Measurements from ENCODE around the gene PDXP. TPM values are rescaled to one million over a fixed set of nuclear protein-coding genes. Genes with fewer than 3 reads are reported as not detected.
"Not testable (repeated sequence)": the region's sequence is repeated elsewhere in the genome, so short reads cannot be mapped to it uniquely, and the experiment has no call there.

The PDXP gene
- total and polyA plus RNA-seq, 2 donors (not counting 3 experiments of a cell fraction or from before 2014, with no cell fraction given): 18.0 to 20.0 TPM

DNA sequence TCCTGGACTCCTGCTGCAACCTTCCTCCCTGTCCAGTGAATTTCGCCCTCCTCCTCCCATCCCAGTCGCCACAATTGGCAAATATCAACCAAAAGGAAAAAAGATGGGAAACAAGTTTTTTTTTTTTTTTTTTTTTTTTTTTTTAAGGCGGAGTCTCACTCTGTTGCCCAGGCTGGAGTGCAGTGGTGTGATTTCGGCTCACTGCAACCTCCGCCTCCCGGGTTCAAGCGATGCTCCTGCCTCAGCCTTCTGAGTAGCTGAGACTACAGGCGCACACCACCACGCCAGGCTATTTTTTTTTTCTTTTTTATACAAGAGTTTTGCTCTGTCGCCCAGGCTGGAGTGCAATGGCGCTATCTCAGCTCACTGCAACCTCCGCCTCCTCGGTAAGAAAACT lies 37.7 kb downstream of the PDXP start:
- H3K9me3 ChIP-seq (replicated peaks; ENCODE audit: control insufficient read depth, insufficient read depth, low read length); H3K79me2 ChIP-seq (ENCODE audit: control insufficient read depth, insufficient read depth, low read length); H3K27me3 ChIP-seq (ENCODE audit: control insufficient read depth in 2 of 2, insufficient read depth in 2 of 2, low read length in 2 of 2); DNase-seq (ENCODE audit: low read depth, low spot score); H3K9ac ChIP-seq (replicated peaks; ENCODE audit: extremely low read depth, insufficient read depth, low read length); H3K27ac ChIP-seq (ENCODE audit: insufficient read depth, low read depth, low read length); H3K4me3 ChIP-seq (replicated peaks in 1 of 3; ENCODE audit: insufficient read depth in 1 of 3, low read depth in 1 of 3, low read length in 3 of 3); H3K9me1 ChIP-seq (replicated peaks; ENCODE audit: control insufficient read depth, extremely low read depth, insufficient read depth, low read length); BruUV-seq (replicated peaks); dilution Hi-C loops (cut with MboI; ENCODE audit: extremely low pct_ligation_motif_present, low sequenced_read_pairs); H4K20me1 ChIP-seq (replicated peaks; ENCODE audit: control insufficient read depth, extremely low read depth, insufficient read depth, low read length); FAIRE-seq: not testable (repeated sequence)
- Histone ChIP-seq H3K36me3 (ENCODE audit: control insufficient read depth in 2 of 2, extremely low read depth in 1 of 2, insufficient read depth in 2 of 2, low read length in 2 of 2) (peaks cover 0 to 19% of the 10 kb centered on the region in 2 experiments), H3K4me1 (ENCODE audit: control insufficient read depth, extremely low read depth, insufficient read depth, low read length) (peaks cover 11% of the 10 kb centered on the region), H3K4me2 (ENCODE audit: insufficient read depth, low read length) (peak overlapping the region; percentile 67), H2AFZ (ENCODE audit: low read depth, low read length) (peak overlapping the region; percentile 55)
- ChIA-PET CTCF (interaction anchor here (0.7 to 3.3 kb wide), 9 partner anchors 10 to 106 kb away, joined by 3 to 19 read pairs (median 4); partner anchors contain the start of genes NOL12 and PDXP), POLR2A (interaction anchor here (0.7 kb wide), 1 partner anchor 53 kb away, joined by 9 read pairs; no protein-coding TSS in a partner anchor)
- intact Hi-C loops (cut with micrococcal nuclease): loop anchor here (1.0 kb wide), 3 partner anchors 10 to 51 kb away; partner anchors contain the start of genes NOL12 and PDXP

DNA sequence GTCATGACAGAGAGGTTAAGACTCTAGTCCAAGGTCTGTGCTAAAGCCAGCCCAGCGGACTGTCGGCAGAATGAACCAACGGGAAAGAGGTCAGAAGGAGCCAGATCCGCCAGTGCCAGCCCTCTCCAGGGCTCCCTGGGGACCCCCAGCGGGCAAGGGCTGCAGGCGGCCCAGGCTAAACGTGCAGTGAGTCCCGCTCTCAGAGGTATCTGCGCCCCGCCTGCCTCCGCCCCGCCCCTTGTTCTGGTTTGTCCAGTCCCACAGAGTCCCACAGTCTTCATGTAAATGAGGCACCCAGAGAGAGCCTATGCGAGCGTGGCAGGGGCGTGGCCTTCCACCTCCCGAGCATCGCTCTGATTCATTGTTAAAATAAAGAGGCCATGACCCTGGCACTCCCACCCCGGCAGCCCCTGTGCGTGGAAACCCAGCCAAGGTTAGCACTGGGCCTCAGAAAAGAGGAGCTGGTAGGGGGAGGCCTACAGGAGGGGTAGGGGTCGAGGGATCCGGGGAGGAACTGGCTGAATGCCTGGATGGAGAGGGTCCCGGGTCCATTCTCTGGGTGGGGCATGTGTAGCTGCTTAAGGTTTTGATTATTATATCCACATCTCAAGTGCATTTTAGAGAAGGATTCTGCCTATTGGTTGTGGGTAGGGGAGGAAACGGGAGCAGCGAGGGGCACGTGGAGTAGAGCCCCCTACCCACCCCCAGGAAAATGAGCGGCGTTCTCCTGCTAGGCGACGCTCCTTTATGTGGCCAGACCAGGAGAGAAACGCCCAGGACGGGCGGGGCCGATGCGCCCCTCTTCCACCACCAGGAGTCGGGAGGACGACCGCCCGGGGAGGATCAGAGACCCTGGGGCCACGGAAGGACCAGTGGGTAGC lies 38.4 kb downstream of the PDXP start, which contains the start of gene TRIOBP:
TSS of gene TRIOBP (plus strand) at position 392 of the 881 bp plus-strand sequence. CDS start 4,318 bp downstream, outside the sequence.
- Histone ChIP-seq H3K27ac (ENCODE audit: insufficient read depth, low read depth, low read length) (no peak within 1 kb of the TSS), H3K79me2 (ENCODE audit: control insufficient read depth, insufficient read depth, low read length) (no peaks in the 10 kb centered on the region), H2AFZ (ENCODE audit: low read depth, low read length) (peak within 1 kb of the TSS; percentile 55), H3K4me3 (replicated peaks in 1 of 3; ENCODE audit: insufficient read depth in 1 of 3, low read depth in 1 of 3, low read length in 3 of 3) (no peak within 1 kb of the TSS), H3K36me3 (ENCODE audit: control insufficient read depth in 2 of 2, extremely low read depth in 1 of 2, insufficient read depth in 2 of 2, low read length in 2 of 2) (peaks cover 0 to 14% of the 10 kb centered on the region in 2 experiments), H3K4me1 (ENCODE audit: control insufficient read depth, extremely low read depth, insufficient read depth, low read length) (peaks cover 11% of the 10 kb centered on the region), H4K20me1 (replicated peaks; ENCODE audit: control insufficient read depth, extremely low read depth, insufficient read depth, low read length) (no peaks in the 10 kb centered on the region), H3K27me3 (ENCODE audit: control insufficient read depth in 2 of 2, insufficient read depth in 2 of 2, low read length in 2 of 2) (no peaks in the 10 kb centered on the region), H3K9me3 (replicated peaks; ENCODE audit: control insufficient read depth, insufficient read depth, low read length) (no peaks in the 10 kb centered on the region), H3K4me2 (ENCODE audit: insufficient read depth, low read length) (peak within 1 kb of the TSS; percentile 67), H3K9me1 (replicated peaks; ENCODE audit: control insufficient read depth, extremely low read depth, insufficient read depth, low read length) (no peaks in the 10 kb centered on the region), H3K9ac (replicated peaks; ENCODE audit: extremely low read depth, insufficient read depth, low read length) (no peak within 1 kb of the TSS)
- CTCF ChIA-PET: interaction anchor here (0.8 to 3.3 kb wide), 9 partner anchors 11 to 95 kb away, joined by 3 to 19 read pairs (median 3); partner anchors contain the start of gene NOL12
- BruUV-seq (replicated peaks): no TSS peak
- FAIRE-seq (peak; percentile 99), DNase-seq (ENCODE audit: low read depth, low spot score) (peak; percentile 96)
- intact Hi-C loops (cut with micrococcal nuclease): loop anchor here (1.0 kb wide), 3 partner anchors 11 to 50 kb away; partner anchors contain the start of genes NOL12 and PDXP
- dilution Hi-C loops (cut with MboI; ENCODE audit: extremely low pct_ligation_motif_present, low sequenced_read_pairs): no loop called here
- POLR2A ChIA-PET: interaction anchor here (0.7 kb wide), 1 partner anchor 54 kb away, joined by 9 read pairs; no protein-coding TSS in a partner anchor
- TF ChIP-seq POLR2AphosphoS5 (IDR thresholded peaks at IDR 0.05; ENCODE audit: insufficient read depth, low read depth, low read length) (peak; percentile 25), FOS (IDR thresholded peaks at IDR 0.05; ENCODE audit: borderline replicate concordance, insufficient read depth, low read length) (peak; percentile 38), POLR2A (IDR thresholded peaks at IDR 0.05; ENCODE audit: low read depth, low read length) (no peak), JUN (IDR thresholded peaks at IDR 0.05; ENCODE audit: borderline replicate concordance, insufficient read depth, insufficient read length, low read depth) (no peak), EZH2 (IDR thresholded peaks at IDR 0.05; ENCODE audit: borderline replicate concordance, low read depth, low read length, severe bottlenecking) (no peak)
- TF ChIP-seq, protein P1, sequence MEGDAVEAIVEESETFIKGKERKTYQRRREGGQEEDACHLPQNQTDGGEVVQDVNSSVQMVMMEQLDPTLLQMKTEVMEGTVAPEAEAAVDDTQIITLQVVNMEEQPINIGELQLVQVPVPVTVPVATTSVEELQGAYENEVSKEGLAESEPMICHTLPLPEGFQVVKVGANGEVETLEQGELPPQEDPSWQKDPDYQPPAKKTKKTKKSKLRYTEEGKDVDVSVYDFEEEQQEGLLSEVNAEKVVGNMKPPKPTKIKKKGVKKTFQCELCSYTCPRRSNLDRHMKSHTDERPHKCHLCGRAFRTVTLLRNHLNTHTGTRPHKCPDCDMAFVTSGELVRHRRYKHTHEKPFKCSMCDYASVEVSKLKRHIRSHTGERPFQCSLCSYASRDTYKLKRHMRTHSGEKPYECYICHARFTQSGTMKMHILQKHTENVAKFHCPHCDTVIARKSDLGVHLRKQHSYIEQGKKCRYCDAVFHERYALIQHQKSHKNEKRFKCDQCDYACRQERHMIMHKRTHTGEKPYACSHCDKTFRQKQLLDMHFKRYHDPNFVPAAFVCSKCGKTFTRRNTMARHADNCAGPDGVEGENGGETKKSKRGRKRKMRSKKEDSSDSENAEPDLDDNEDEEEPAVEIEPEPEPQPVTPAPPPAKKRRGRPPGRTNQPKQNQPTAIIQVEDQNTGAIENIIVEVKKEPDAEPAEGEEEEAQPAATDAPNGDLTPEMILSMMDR (IDR thresholded peaks at IDR 0.05; ENCODE audit: extremely low read depth in 1 of 2, insufficient read depth in 1 of 2, low read depth in 1 of 2, low read length in 2 of 2): peak; percentile 56 to 78

Measured in endothelial cell of umbilical vein (primary cell).